Prostate gland (tissue), 2 donors: ENCODE data around the gene ARAP2.

Experiments used
- CTCF ChIP-seq, 4 experiments: fragments of 200-600 bp in 2 of 4; fragments of 450-650 bp in 2 of 4; sonication (generic) in 2 of 4; IDR thresholded peaks; 1 replicate in 3 of 4; 2 replicates in 1 of 4; pipeline ENCODE4 v1.5.1; 2016 to 2019; ENCODE audit warnings: antibody characterized with exemption in 4 of 4, mild to moderate bottlenecking in 2 of 4, moderate library complexity in 2 of 4
- POLR2A ChIP-seq: fragments of 450-650 bp; IDR thresholded peaks from one replicate; pipeline ENCODE4 v1.6.1; 2016; ENCODE audit warnings: antibody characterized with exemption, mild to moderate bottlenecking

GRCh38 chr4:36198068-36198808 lies 46.1 kb downstream of the ARAP2 start:
- TF ChIP-seq CTCF (IDR thresholded peaks at IDR 0.05) (no peak), POLR2A (no peak)
